ENCODE results near the gene MC2R. TPM values are rescaled to one million over a fixed set of nuclear protein-coding genes. Genes with fewer than 3 reads are reported as not detected.

MC2R gene
- total and polyA plus RNA-seq, 2 of the 8 experiments (the other 6 are each of a cell fraction or from before 2014, with no cell fraction given) = not detected

GRCh38 chr18:13915995-13916431 is 677 bp upstream of the MC2R start:
- H2BK12ac ChIP-seq (ENCODE audit: low read depth, low read length) = no peak overlapping the region; the same call in 1 of the 2 replicates
- H3K9me3 ChIP-seq (ENCODE audit: insufficient read depth in 2 of 2, low read depth in 1 of 2, low read length in 1 of 2) = no peaks in the 10 kb centered on the region
- no peak overlapping the region for H2AFZ ChIP-seq (ENCODE audit: low read length)
- ChIA-PET CTCF (ENCODE audit: partially characterized antibody) (interaction anchor here (1.0 to 1.7 kb wide), 4 partner anchors 14 to 171 kb away, joined by 3 to 4 read pairs (median 3); no protein-coding TSS in a partner anchor), POLR2A (ENCODE audit: partially characterized antibody) (no interaction called here)
- no peak overlapping the region for H3K27ac ChIP-seq (ENCODE audit: low read depth, low read length)
- H3K4me2 ChIP-seq (ENCODE audit: insufficient read depth in 1 of 2, low read depth in 2 of 2, low read length in 2 of 2) = no peak overlapping the region
- H3K27me3 ChIP-seq (replicated peaks in 1 of 4; ENCODE audit: control insufficient read depth in 3 of 4, extremely low read depth in 1 of 4, insufficient read depth in 3 of 4, low read length in 3 of 4) = no peaks in the 10 kb centered on the region
- H2BK5ac ChIP-seq (ENCODE audit: low read depth, low read length) = no peak overlapping the region
- H3K36me3 ChIP-seq (ENCODE audit: control insufficient read depth in 2 of 4, insufficient read depth in 4 of 4, low read length in 3 of 4) = no peaks in the 10 kb centered on the region
- H3K4me3 ChIP-seq (ENCODE audit: extremely low read depth in 1 of 4, insufficient read depth in 2 of 4, low read depth in 3 of 4, low read length in 4 of 4) = no peak overlapping the region
- H2BK15ac ChIP-seq (ENCODE audit: low read length) = no peak overlapping the region
- H3K23me2 ChIP-seq (ENCODE audit: low read depth, low read length) = peaks cover 1% of the 10 kb centered on the region; the same call in 1 of the 2 replicates
- no peak overlapping the region for H2AK5ac ChIP-seq (ENCODE audit: low read depth, low read length)
- no peak overlapping the region for H3K23ac ChIP-seq (ENCODE audit: insufficient read length)
- no peak overlapping the region for H3K18ac ChIP-seq (ENCODE audit: extremely low read depth, low read length)
- H3K4me1 ChIP-seq (replicated peaks in 1 of 4; ENCODE audit: control insufficient read depth in 3 of 4, insufficient read depth in 4 of 4, low read length in 3 of 4) = no peaks in the 10 kb centered on the region
- H2BK120ac ChIP-seq (replicated peaks; ENCODE audit: low read depth, low read length) = no peak overlapping the region
- no peak overlapping the region for H2BK20ac ChIP-seq (ENCODE audit: low read length)
- WGBS, 2 experiments (ENCODE audit: extremely low coverage in 1 of 2, insufficient coverage in 1 of 2, insufficient read length in 1 of 2, insufficient replicate concordance in 2 of 2, low coverage in 1 of 2, low lambda C conversion rate in 2 of 2, missing lambda C conversion rate in 1 of 2) = 88% methylated on average over 7 of the region's 7 CpGs; no CpG with 5 or more reads in 1 of the 2 experiments
- H4K8ac ChIP-seq (ENCODE audit: extremely low read depth, insufficient read depth, low read length) = no peak overlapping the region
- no peak overlapping the region for H3K14ac ChIP-seq (ENCODE audit: insufficient read length)
- H3K9ac ChIP-seq (replicated peaks in 1 of 4; ENCODE audit: extremely low read depth in 1 of 4, low read depth in 3 of 4, low read length in 3 of 4) = no peak overlapping the region
- FAIRE-seq = no peak
- TF ChIP-seq YY1 (IDR thresholded peaks at IDR 0.05; ENCODE audit: low read depth, low read length) = no peak
- TF ChIP-seq ATF2 (IDR thresholded peaks at IDR 0.05; ENCODE audit: low read length) = no peak
- no peak for TF ChIP-seq SIN3A (conservative IDR thresholded peaks at IDR 0.05 in 1 of 2, IDR thresholded peaks at IDR 0.05 in 1 of 2; ENCODE audit: low read depth in 1 of 2, low read length in 2 of 2)
- no peak for TF ChIP-seq CBX8 (IDR thresholded peaks at IDR 0.05; ENCODE audit: borderline replicate concordance, low read depth, low read length)
- TF ChIP-seq MAX (IDR thresholded peaks at IDR 0.05) = no peak
- no peak for TF ChIP-seq HDAC6 (IDR thresholded peaks at IDR 0.05; ENCODE audit: low read depth, low read length)
- TF ChIP-seq SIX5 (IDR thresholded peaks at IDR 0.05; ENCODE audit: low read depth, low read length) = no peak
- no peak for TF ChIP-seq JUND (IDR thresholded peaks at IDR 0.05; ENCODE audit: low read length)
- TF ChIP-seq TBP (IDR thresholded peaks at IDR 0.05; ENCODE audit: low read depth, low read length) = no peak
- no peak for TF ChIP-seq USF2 (IDR thresholded peaks at IDR 0.05; ENCODE audit: low read length)
- peak in 1 of 2 experiments; percentile 29 for DNase-seq (ENCODE audit: low read depth in 1 of 2, low spot score in 2 of 2)
- no peaks in the 10 kb centered on the region for H3K79me2 ChIP-seq (ENCODE audit: control insufficient read depth in 1 of 2, insufficient read depth in 2 of 2, low read length in 2 of 2)
- H4K5ac ChIP-seq (ENCODE audit: insufficient read length, low read depth, low read length) = no peak overlapping the region
- H4K20me1 ChIP-seq (replicated peaks in 1 of 2; ENCODE audit: control insufficient read depth in 1 of 2, insufficient read depth in 2 of 2, low read length in 2 of 2) = no peaks in the 10 kb centered on the region
- H3K4ac ChIP-seq (replicated peaks; ENCODE audit: insufficient read length, low read depth, low read length) = no peak overlapping the region
- no peak overlapping the region for H3K56ac ChIP-seq (replicated peaks; ENCODE audit: insufficient read length, low read depth, low read length)
- H3K79me1 ChIP-seq (ENCODE audit: low read depth, low read length) = no peaks in the 10 kb centered on the region
- no peak overlapping the region for H4K91ac ChIP-seq (replicated peaks; ENCODE audit: insufficient read length, low read length)
